ENCODE results near the gene SULT1C3.

SULT1C3 gene

DNA sequence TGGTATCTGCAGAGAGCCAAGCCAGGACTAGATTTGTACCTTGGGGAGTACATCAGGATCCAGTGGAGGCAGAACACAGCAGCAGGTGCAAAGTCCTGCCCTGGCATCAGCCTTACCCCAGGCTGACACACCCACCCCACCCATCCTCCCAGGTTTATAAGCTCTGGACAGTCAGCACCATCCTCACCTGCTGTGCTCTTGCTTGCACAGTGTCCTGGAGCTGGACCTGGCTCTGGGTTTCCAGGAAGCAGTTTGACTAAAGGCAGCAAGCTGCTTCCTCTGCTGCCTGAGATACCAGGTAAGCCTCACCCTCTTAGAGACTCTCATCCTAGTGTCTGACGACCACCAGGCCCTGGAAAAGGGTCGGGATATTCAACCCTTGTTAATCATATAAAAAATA lies at the start of gene SULT1C3:
Gene SULT1C3, plus strand, starts transcription at position 183 of the 400 bp plus-strand sequence. CDS start 7,227 bp downstream, outside the sequence.
- DNase-seq (ENCODE audit: low read depth in 2 of 2): no peak

GRCh38 chr2:108193251-108193650 lies 46.5 kb upstream of the SULT1C3 start:
- DNase-seq (ENCODE audit: low read depth in 2 of 2): no peak

GRCh38 chr2:108194409-108195132 lies 45.2 kb upstream of the SULT1C3 start:
- DNase-seq (ENCODE audit: low read depth in 2 of 2): no peak

GRCh38 chr2:108195133-108195439 lies 44.7 kb upstream of the SULT1C3 start:
- no peak for DNase-seq (ENCODE audit: low read depth in 2 of 2)

DNA sequence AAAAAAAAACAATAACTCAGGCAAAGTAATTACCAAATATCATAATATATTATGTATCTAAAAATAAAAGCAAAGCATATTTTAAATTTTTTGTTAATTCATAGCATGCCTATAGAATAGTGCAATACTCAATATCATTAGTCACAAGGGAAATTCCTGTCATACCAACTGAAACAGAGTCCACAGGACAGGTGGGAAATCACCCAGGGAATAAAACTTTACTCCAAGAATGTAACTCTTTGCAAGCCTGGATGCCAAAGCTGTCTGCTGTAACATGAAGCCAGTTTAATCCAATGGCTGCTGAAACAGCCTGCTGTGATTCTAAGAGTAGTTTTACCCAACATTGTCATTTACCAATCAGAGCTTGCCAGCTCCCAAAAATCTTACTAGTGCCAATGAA lies 40.0 kb upstream of the SULT1C3 start:
- DNase-seq (ENCODE audit: low read depth in 2 of 2): no peak

DNA sequence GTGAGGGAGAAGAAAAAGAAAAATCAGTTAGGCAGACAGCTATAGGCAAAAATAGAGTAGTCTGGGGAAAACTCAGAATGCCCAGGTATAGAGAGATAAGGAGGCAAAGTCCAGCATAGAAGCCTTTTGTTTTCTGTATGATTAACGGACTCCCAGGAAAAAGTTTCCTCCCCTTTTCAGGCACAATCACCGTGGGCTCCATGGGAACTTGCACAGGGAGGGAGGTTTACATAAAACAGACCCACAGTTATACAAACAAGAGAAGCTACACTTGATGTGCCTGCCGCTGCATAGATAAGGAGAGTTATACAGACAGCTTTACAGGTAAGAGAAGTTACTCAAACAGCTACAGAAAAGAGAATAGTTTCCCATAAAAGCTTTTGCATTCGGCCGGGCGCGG lies 39.2 kb upstream of the SULT1C3 start:
- no peak for DNase-seq (ENCODE audit: low read depth in 2 of 2)

DNA sequence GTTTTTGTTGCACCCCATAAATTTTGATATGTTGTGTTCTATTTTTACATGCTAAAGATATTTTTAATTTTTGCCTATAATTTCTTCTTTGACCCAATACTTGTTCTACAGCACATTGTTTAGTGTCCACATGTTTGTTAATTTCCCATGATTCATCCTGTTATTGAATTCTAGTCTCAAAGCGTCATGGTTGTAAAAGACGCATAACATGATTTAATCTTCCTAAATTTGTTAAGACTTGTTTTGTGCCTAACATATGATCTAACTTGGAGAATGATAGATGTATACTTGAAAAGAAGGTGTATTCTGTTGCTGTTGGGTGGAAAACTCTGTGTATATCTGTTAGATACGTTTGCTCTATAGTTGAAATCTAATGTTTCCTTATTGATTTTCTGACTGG lies 27.1 kb upstream of the SULT1C3 start:
- DNase-seq (ENCODE audit: low read depth in 2 of 2): no peak

- DNase-seq (ENCODE audit: low read depth in 2 of 2): no peak
Observed at GRCh38 chr2:108215794-108216211, 24.0 kb upstream of the SULT1C3 start.

- no peak for DNase-seq (ENCODE audit: low read depth in 2 of 2)
Observed at GRCh38 chr2:108217211-108217610, 22.6 kb upstream of the SULT1C3 start.

DNA sequence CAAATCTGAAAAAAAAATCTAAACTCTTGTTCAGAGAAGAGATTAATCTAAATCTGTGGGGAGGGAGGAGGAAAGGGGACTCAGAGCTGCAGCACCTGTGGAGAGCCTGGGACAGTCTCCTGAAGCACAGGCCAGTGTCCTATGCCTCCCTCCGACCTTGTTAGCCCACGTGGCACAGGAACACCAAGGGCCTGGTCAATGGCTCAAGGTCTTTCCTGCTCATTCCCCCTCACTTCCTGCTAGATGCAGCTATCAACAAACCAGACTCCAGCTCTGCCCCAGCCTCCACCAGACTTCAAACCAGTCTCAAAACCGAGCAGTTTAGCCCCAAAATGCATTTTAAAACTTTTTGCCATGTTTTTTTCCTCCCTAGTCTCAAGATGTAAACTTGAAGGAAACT lies 20.1 kb upstream of the SULT1C3 start:
- no peak for DNase-seq (ENCODE audit: low read depth in 2 of 2)

- no peak for DNase-seq (ENCODE audit: low read depth in 2 of 2)
Observed at GRCh38 chr2:108220191-108220590, 19.6 kb upstream of the SULT1C3 start.

DNA sequence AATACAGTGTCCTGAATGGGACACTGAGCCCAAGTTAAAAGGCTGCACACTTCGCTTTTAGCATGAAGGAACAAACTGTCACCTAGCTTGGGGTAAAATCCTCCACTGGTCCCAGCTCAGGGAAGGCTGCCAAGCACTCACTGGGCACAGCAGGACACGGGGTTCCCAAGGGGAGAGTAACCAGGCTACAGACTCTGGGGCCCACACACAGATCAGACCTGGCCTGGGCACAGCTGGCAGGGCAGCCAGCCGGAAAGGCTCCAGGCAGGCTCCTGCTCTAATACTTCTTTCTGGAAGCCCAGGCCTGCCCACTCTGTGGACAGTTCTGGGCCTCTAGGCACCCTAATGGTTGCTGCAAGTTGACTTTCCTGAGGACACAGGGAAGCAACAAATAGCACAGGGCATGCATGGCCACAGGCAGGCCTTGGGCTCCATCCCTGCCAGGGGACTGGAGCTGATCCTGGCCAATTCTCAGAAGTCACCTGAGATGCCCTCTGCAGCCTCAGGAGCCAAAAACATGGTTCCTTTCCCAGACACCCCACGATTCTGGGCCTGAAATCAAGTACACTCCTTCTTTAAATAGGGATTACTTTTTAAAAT lies 18.7 kb upstream of the SULT1C3 start:
- no peak for DNase-seq (ENCODE audit: low read depth in 2 of 2)

GRCh38 chr2:108222261-108222660 lies 17.5 kb upstream of the SULT1C3 start:
- no peak for DNase-seq (ENCODE audit: low read depth in 2 of 2)

- DNase-seq (ENCODE audit: low read depth in 2 of 2): no peak
Observed at GRCh38 chr2:108223573-108223972, 16.2 kb upstream of the SULT1C3 start.

GRCh38 chr2:108224022-108224421 lies 15.7 kb upstream of the SULT1C3 start:
- DNase-seq (ENCODE audit: low read depth in 2 of 2): no peak

DNA sequence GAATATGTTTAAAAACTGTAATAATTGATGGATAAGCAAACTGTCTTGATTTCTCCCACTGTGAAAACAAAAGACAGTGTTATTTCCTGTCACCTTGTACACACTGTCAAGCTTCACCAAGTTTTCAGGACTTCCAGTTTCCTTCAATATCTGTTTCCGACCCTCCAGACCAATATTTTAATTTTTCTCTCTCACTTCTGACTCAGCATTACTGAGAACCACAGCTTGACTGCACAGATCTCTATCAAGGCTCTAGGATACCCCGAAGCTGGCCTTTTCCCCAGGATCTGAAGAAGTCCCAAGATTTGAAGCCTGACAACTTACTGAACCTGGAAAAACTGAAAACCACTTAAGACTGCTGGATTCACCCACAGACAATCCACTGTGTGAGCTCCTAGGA lies 13.2 kb upstream of the SULT1C3 start:
- DNase-seq (ENCODE audit: low read depth in 2 of 2): no peak

DNA sequence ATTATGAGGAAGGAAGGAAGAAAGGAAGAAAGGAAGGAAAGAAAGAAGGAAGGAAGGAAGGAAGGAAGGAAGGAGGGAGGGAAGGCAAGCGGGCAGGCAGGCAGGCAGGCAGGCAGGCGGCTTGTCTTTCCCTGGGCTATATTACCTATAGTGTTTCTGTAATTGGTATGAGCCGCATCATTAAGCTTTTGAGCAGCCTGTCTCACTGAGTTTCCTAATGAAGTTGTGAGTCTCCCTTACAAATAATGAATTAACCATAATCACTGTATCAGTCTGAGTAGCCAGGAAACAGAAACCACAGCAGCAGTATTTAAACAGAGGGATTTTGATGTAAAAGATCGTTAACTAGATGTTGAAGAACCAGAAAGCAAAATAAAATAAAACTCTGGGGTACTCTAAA lies 11.8 kb upstream of the SULT1C3 start:
- no peak for DNase-seq (ENCODE audit: low read depth in 2 of 2)

DNA sequence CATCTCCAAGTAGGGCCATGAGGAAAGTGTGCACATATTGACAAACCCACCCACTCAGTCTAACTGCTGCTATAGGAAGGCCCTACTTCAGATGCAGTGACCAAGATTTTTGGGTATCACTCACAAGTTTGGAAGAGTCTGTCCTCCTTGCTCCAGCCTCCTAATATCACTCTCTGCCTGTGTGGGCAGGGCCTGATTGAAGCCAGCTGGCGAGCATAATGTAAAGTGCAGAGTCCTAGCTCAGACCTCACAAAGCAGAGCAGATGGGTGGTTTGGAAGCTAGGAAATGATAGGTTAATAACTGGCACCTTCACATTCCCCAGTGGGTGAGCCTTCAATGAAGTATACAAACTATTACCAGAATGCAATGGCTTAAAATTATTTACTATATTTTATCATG lies 11.2 kb upstream of the SULT1C3 start:
- DNase-seq (ENCODE audit: low read depth in 2 of 2): no peak

- no peak for DNase-seq (ENCODE audit: low read depth in 2 of 2)
Observed at GRCh38 chr2:108229875-108230274, 9.9 kb upstream of the SULT1C3 start.

- no peak for DNase-seq (ENCODE audit: low read depth in 2 of 2)
Observed at GRCh38 chr2:108235577-108235976, 4.2 kb upstream of the SULT1C3 start.

- DNase-seq (ENCODE audit: low read depth in 2 of 2): no peak
Observed at GRCh38 chr2:108236676-108237335, 3.0 kb upstream of the SULT1C3 start.

- DNase-seq (ENCODE audit: low read depth in 2 of 2): no peak
Observed at GRCh38 chr2:108240966-108241365, 1.2 kb downstream of the SULT1C3 start.

DNA sequence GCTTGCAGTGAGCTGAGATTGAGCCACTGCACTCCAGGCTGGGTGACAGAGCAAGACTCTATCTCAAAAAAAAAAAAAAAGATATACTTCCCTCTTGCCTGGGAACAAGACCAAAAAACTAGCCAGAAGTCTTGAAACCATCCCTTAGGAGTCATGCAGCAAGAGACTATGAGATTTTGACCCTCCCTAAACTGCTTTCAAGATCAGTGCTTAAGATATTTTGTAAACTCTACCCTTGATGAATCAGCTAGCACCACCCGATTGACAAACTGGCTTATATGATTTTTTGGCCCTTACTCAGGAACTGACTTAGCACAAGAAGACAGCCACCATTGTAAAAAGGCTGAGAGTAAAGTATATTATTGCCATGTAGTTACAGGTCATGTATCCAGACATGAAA lies 3.8 kb downstream of the SULT1C3 start:
- DNase-seq (ENCODE audit: low read depth in 2 of 2): no peak

Measured in stimulated activated CD8-positive, alpha-beta memory T cell treated with anti-CD3 and anti-CD28 coated beads, Interleukin-2, amount 100 ng/mL, for 48 hours (primary cell).